ENCODE measurements around the gene RASSF10. TPM values are rescaled to one million over a fixed set of nuclear protein-coding genes. Genes with fewer than 3 reads are reported as not detected.

The RASSF10 gene
- total and polyA plus RNA-seq, 3 experiments from 2014 or later, result not detected

- CTCF ChIA-PET, result no interaction called here
- H3K4me1 Mint-ChIP-seq, result peaks cover 1 to 7% (median 5%) of the 10 kb centered on the region in 3 donors
- peaks cover 26 to 58% of the 10 kb centered on the region in 2 donors for H3K27me3 Mint-ChIP-seq
- no peaks in the 10 kb centered on the region for H3K36me3 ChIP-seq (ENCODE audit: insufficient read depth, low read length)
- no peak overlapping the region for H3K27ac ChIP-seq (ENCODE audit: low read depth, low read length)
- H3K27ac Mint-ChIP-seq, result no peak overlapping the region
- no peaks in the 10 kb centered on the region for H3K9me3 Mint-ChIP-seq
- no peaks in the 10 kb centered on the region for H3K36me3 Mint-ChIP-seq
- H3K4me3 Mint-ChIP-seq, result no peak overlapping the region
- H3K4me3 ChIP-seq (ENCODE audit: low read length), result no peak overlapping the region
- H3K4me1 ChIP-seq (ENCODE audit: insufficient read depth, low read length), result no peaks in the 10 kb centered on the region
- no peaks in the 10 kb centered on the region for H3K9me3 ChIP-seq (ENCODE audit: low read length)
- peaks cover 3% of the 10 kb centered on the region for H3K27me3 ChIP-seq (ENCODE audit: insufficient read depth, low read length, poor library complexity, severe bottlenecking)
- POLR2A ChIA-PET, result no interaction called here
- no peak for DNase-seq
Observed at GRCh38 chr11:13016415-13016814, 7.3 kb downstream of the RASSF10 start.

- Histone ChIP-seq H3K4me3 (ENCODE audit: low read length) (no peak overlapping the region), H3K27ac (ENCODE audit: low read depth, low read length) (no peak overlapping the region), H3K27me3 (ENCODE audit: insufficient read depth, low read length, poor library complexity, severe bottlenecking) (peaks cover 3% of the 10 kb centered on the region), H3K4me1 (ENCODE audit: insufficient read depth, low read length) (no peaks in the 10 kb centered on the region), H3K9me3 (ENCODE audit: low read length) (no peaks in the 10 kb centered on the region), H3K36me3 (ENCODE audit: insufficient read depth, low read length) (no peaks in the 10 kb centered on the region)
- Mint-ChIP-seq H3K27me3 (peaks cover 16 to 49% of the 10 kb centered on the region in 2 donors), H3K4me3 (no peak overlapping the region), H3K4me1 (peaks cover 0 to 5% (median 0%) of the 10 kb centered on the region in 3 donors), H3K27ac (no peak overlapping the region), H3K36me3 (no peaks in the 10 kb centered on the region), H3K9me3 (peaks cover 0 to 4% (median 0%) of the 10 kb centered on the region in 5 donors)
- CTCF ChIA-PET, result no interaction called here
- POLR2A ChIA-PET, result no interaction called here
- no peak for DNase-seq
Observed at GRCh38 chr11:13019313-13019712, 10.2 kb downstream of the RASSF10 start.

GRCh38 chr11:13023423-13023822, 14.3 kb downstream of the RASSF10 start:
- Mint-ChIP-seq H3K4me1 (no peaks in the 10 kb centered on the region), H3K27me3 (peaks cover 12 to 35% of the 10 kb centered on the region in 2 donors), H3K27ac (no peak overlapping the region), H3K4me3 (no peak overlapping the region), H3K36me3 (no peaks in the 10 kb centered on the region), H3K9me3 (peaks cover 0 to 4% (median 0%) of the 10 kb centered on the region in 5 donors)
- Histone ChIP-seq H3K36me3 (ENCODE audit: insufficient read depth, low read length) (no peaks in the 10 kb centered on the region), H3K4me1 (ENCODE audit: insufficient read depth, low read length) (no peaks in the 10 kb centered on the region), H3K27ac (ENCODE audit: low read depth, low read length) (no peak overlapping the region), H3K9me3 (ENCODE audit: low read length) (no peaks in the 10 kb centered on the region), H3K27me3 (ENCODE audit: insufficient read depth, low read length, poor library complexity, severe bottlenecking) (no peaks in the 10 kb centered on the region), H3K4me3 (ENCODE audit: low read length) (no peak overlapping the region)
- CTCF ChIA-PET, result interaction anchor here (1.1 kb wide), 1 partner anchor 91 kb away, joined by 3 read pairs; no protein-coding TSS in a partner anchor
- POLR2A ChIA-PET, result no interaction called here
- no peak for DNase-seq

- no peak overlapping the region for H3K27ac ChIP-seq (ENCODE audit: low read depth, low read length)
- ChIA-PET POLR2A (no interaction called here), CTCF (no interaction called here)
- Mint-ChIP-seq H3K27me3 (peaks cover 8 to 31% of the 10 kb centered on the region in 2 donors), H3K4me3 (no peak overlapping the region), H3K36me3 (no peaks in the 10 kb centered on the region), H3K4me1 (no peaks in the 10 kb centered on the region), H3K27ac (no peak overlapping the region), H3K9me3 (peaks cover 0 to 4% (median 0%) of the 10 kb centered on the region in 5 donors)
- H3K36me3 ChIP-seq (ENCODE audit: insufficient read depth, low read length), result no peaks in the 10 kb centered on the region
- H3K4me1 ChIP-seq (ENCODE audit: insufficient read depth, low read length), result no peaks in the 10 kb centered on the region
- H3K27me3 ChIP-seq (ENCODE audit: insufficient read depth, low read length, poor library complexity, severe bottlenecking), result no peaks in the 10 kb centered on the region
- H3K9me3 ChIP-seq (ENCODE audit: low read length), result no peaks in the 10 kb centered on the region
- no peak for DNase-seq
- no peak overlapping the region for H3K4me3 ChIP-seq (ENCODE audit: low read length)
Observed at GRCh38 chr11:13026722-13027121, 17.6 kb downstream of the RASSF10 start.

GRCh38 chr11:13028322-13028721, 19.2 kb downstream of the RASSF10 start:
- CTCF ChIA-PET, result no interaction called here
- Mint-ChIP-seq H3K4me1 (no peaks in the 10 kb centered on the region), H3K27ac (no peak overlapping the region), H3K27me3 (peaks cover 5 to 19% of the 10 kb centered on the region in 2 donors), H3K9me3 (no peaks in the 10 kb centered on the region), H3K36me3 (no peaks in the 10 kb centered on the region), H3K4me3 (no peak overlapping the region)
- Histone ChIP-seq H3K9me3 (ENCODE audit: low read length) (no peaks in the 10 kb centered on the region), H3K27ac (ENCODE audit: low read depth, low read length) (no peak overlapping the region), H3K4me1 (ENCODE audit: insufficient read depth, low read length) (no peaks in the 10 kb centered on the region), H3K36me3 (ENCODE audit: insufficient read depth, low read length) (no peaks in the 10 kb centered on the region), H3K4me3 (ENCODE audit: low read length) (no peak overlapping the region), H3K27me3 (ENCODE audit: insufficient read depth, low read length, poor library complexity, severe bottlenecking) (no peaks in the 10 kb centered on the region)
- POLR2A ChIA-PET, result no interaction called here
- DNase-seq, result no peak

- POLR2A ChIA-PET, result no interaction called here
- no peak overlapping the region for H3K27ac Mint-ChIP-seq
Observed at GRCh38 chr11:13029872-13030271, 20.8 kb downstream of the RASSF10 start.

GRCh38 chr11:13030857-13031256, 21.7 kb downstream of the RASSF10 start:
- CTCF ChIA-PET, result no interaction called here

More at GRCh38 chr11:13029872-13030271, 20.8 kb downstream of the RASSF10 start:
- DNase-seq, result no peak
- no peaks in the 10 kb centered on the region for H3K4me1 Mint-ChIP-seq
- H3K27me3 Mint-ChIP-seq, result peaks cover 6 to 17% of the 10 kb centered on the region in 2 donors
- Histone ChIP-seq H3K4me3 (ENCODE audit: low read length) (no peak overlapping the region), H3K36me3 (ENCODE audit: insufficient read depth, low read length) (no peaks in the 10 kb centered on the region), H3K9me3 (ENCODE audit: low read length) (no peaks in the 10 kb centered on the region), H3K27me3 (ENCODE audit: insufficient read depth, low read length, poor library complexity, severe bottlenecking) (peaks cover 4% of the 10 kb centered on the region), H3K27ac (ENCODE audit: low read depth, low read length) (no peak overlapping the region), H3K4me1 (ENCODE audit: insufficient read depth, low read length) (no peaks in the 10 kb centered on the region)
- no peaks in the 10 kb centered on the region for H3K36me3 Mint-ChIP-seq
- H3K9me3 Mint-ChIP-seq, result no peaks in the 10 kb centered on the region
- no peak overlapping the region for H3K4me3 Mint-ChIP-seq
- CTCF ChIA-PET, result no interaction called here

GRCh38 chr11:13031349-13031748, 22.2 kb downstream of the RASSF10 start:
- no peak overlapping the region for H3K27ac ChIP-seq (ENCODE audit: low read depth, low read length)
- no peaks in the 10 kb centered on the region for H3K36me3 ChIP-seq (ENCODE audit: insufficient read depth, low read length)
- H3K9me3 Mint-ChIP-seq, result no peaks in the 10 kb centered on the region
- H3K36me3 Mint-ChIP-seq, result no peaks in the 10 kb centered on the region
- H3K9me3 ChIP-seq (ENCODE audit: low read length), result no peaks in the 10 kb centered on the region
- H3K27ac Mint-ChIP-seq, result no peak overlapping the region
- H3K27me3 Mint-ChIP-seq, result peaks cover 8 to 23% of the 10 kb centered on the region in 2 donors
- DNase-seq, result no peak
- ChIA-PET CTCF (no interaction called here), POLR2A (no interaction called here)
- peaks cover 4% of the 10 kb centered on the region for H3K27me3 ChIP-seq (ENCODE audit: insufficient read depth, low read length, poor library complexity, severe bottlenecking)
- no peak overlapping the region for H3K4me3 ChIP-seq (ENCODE audit: low read length)
- no peaks in the 10 kb centered on the region for H3K4me1 Mint-ChIP-seq
- no peak overlapping the region for H3K4me3 Mint-ChIP-seq
- no peaks in the 10 kb centered on the region for H3K4me1 ChIP-seq (ENCODE audit: insufficient read depth, low read length)

More at GRCh38 chr11:13030857-13031256, 21.7 kb downstream of the RASSF10 start:
- H3K27ac ChIP-seq (ENCODE audit: low read depth, low read length), result no peak overlapping the region
- no peaks in the 10 kb centered on the region for H3K4me1 ChIP-seq (ENCODE audit: insufficient read depth, low read length)
- H3K9me3 ChIP-seq (ENCODE audit: low read length), result no peaks in the 10 kb centered on the region
- Mint-ChIP-seq H3K27me3 (peaks cover 9 to 21% of the 10 kb centered on the region in 2 donors), H3K36me3 (no peaks in the 10 kb centered on the region), H3K4me1 (no peaks in the 10 kb centered on the region), H3K9me3 (no peaks in the 10 kb centered on the region), H3K4me3 (no peak overlapping the region), H3K27ac (no peak overlapping the region)
- no peak for DNase-seq
- H3K4me3 ChIP-seq (ENCODE audit: low read length), result no peak overlapping the region
- H3K27me3 ChIP-seq (ENCODE audit: insufficient read depth, low read length, poor library complexity, severe bottlenecking), result peaks cover 4% of the 10 kb centered on the region
- POLR2A ChIA-PET, result no interaction called here
- H3K36me3 ChIP-seq (ENCODE audit: insufficient read depth, low read length), result no peaks in the 10 kb centered on the region
